HepG2 (cell line): ENCODE data around the gene SPEM2. TPM values are rescaled to one million over a fixed set of nuclear protein-coding genes. Genes with fewer than 3 reads are reported as not detected.

Experiments
- ARNTL ChIP-seq: sonication (generic); formaldehyde crosslinking; IDR thresholded peaks from 2 replicates; pipeline ENCODE4 v1.4.0; 2020; ENCODE audit warnings: mild to moderate bottlenecking, missing genetic modification reagents
- BCL3 ChIP-seq: sonication (generic); formaldehyde crosslinking; IDR thresholded peaks from 2 replicates; pipeline ENCODE4 v1.5.1; 2020; ENCODE audit warnings: mild to moderate bottlenecking, missing genetic modification reagents, moderate library complexity
- CAMTA2 ChIP-seq: sonication (generic); formaldehyde crosslinking; IDR thresholded peaks from 2 replicates; pipeline ENCODE4 v1.4.0; 2020; ENCODE audit warnings: mild to moderate bottlenecking, missing genetic modification reagents, borderline replicate concordance
- ESRRA ChIP-seq: sonication (generic); formaldehyde crosslinking; IDR thresholded peaks from 2 replicates; pipeline ENCODE4 v1.5.1; 2020; ENCODE audit warnings: mild to moderate bottlenecking, low read depth, missing genetic modification reagents
- GPN1 ChIP-seq: sonication (generic); formaldehyde crosslinking; IDR thresholded peaks from 2 replicates; pipeline ENCODE4 v1.5.1; 2020; ENCODE audit warnings: missing genetic modification reagents, borderline replicate concordance
- HOMEZ ChIP-seq: IDR thresholded peaks from 2 replicates; pipeline ENCODE4 v1.6.1; 2016; ENCODE audit warnings: low read depth
- PLSCR1 ChIP-seq: sonication (generic); formaldehyde crosslinking; IDR thresholded peaks from 2 replicates; pipeline ENCODE4 v1.5.0; 2020; ENCODE audit warnings: missing genetic modification reagents, mild to moderate bottlenecking, borderline replicate concordance
- POLR2G ChIP-seq: fragments of 200-400 bp; formaldehyde crosslinking; IDR thresholded peaks from 2 replicates; pipeline ENCODE4 v1.6.1; 2018; ENCODE audit warnings: mild to moderate bottlenecking, low read depth, low read length, moderate library complexity
- XBP1 ChIP-seq: sonication (generic); formaldehyde crosslinking; IDR thresholded peaks from 2 replicates; pipeline ENCODE4 v1.5.0; 2020; ENCODE audit warnings: missing genetic modification reagents
- ZBTB4 ChIP-seq: sonication (generic); formaldehyde crosslinking; IDR thresholded peaks from 2 replicates; pipeline ENCODE4 v1.4.0; 2020; ENCODE audit warnings: missing genetic modification reagents, mild to moderate bottlenecking, borderline replicate concordance
- ZC3H13 ChIP-seq: sonication (generic); formaldehyde crosslinking; IDR thresholded peaks from 2 replicates; pipeline ENCODE4 v1.8.1; 2023; ENCODE audit warnings: mild to moderate bottlenecking, missing genetic modification reagents, moderate library complexity
- ZNF260 ChIP-seq: sonication (generic); formaldehyde crosslinking; IDR thresholded peaks from 2 replicates; pipeline ENCODE4 v1.4.0; 2020; ENCODE audit warnings: missing genetic modification reagents, low read depth, mild to moderate bottlenecking, borderline replicate concordance
- ZNF556 ChIP-seq: sonication (generic); formaldehyde crosslinking; IDR thresholded peaks from 2 replicates; pipeline ENCODE4 v1.4.0; 2020; ENCODE audit warnings: mild to moderate bottlenecking, missing genetic modification reagents, borderline replicate concordance
- ZNF710 ChIP-seq: sonication (generic); formaldehyde crosslinking; IDR thresholded peaks from 2 replicates; pipeline ENCODE4 v1.5.0; 2020; ENCODE audit warnings: mild to moderate bottlenecking, missing genetic modification reagents, borderline replicate concordance
- polyA plus RNA-seq, 8 experiments: library from polyadenylated mRNA; depleted of rRNA in 3 of 8; stranded (reverse) in 7 of 8; unstranded in 1 of 8; fragments of >200 nt; fragmentation: Illumina TruSeq in 4 of 8; extraction: Trizol in 4 of 8; gene quantifications; 2 replicates each; pipeline versions ENCODE4 v1.2.1 to v1.2.3, GENCODE V29; 2011 to 2016; ENCODE audit warnings: low read depth in 4 of 8, missing spikeins in 1 of 8, mixed read lengths in 1 of 8; ENCODE audit not compliant: insufficient read depth in 1 of 8
- total RNA-seq, 5 experiments: library from RNA; depleted of rRNA; stranded (reverse); fragments of >200 nt; fragmentation: Illumina TruSeq; extraction: Trizol; gene quantifications; 2 replicates each; pipeline ENCODE4 v1.2.3, GENCODE V29; 2016; ENCODE audit warnings: low read depth in 1 of 5

Gene SPEM2
- total and polyA plus RNA-seq, 2 of the 13 experiments (the other 11 are each of a cell fraction or from before 2014, with no cell fraction given), result not detected

- TF ChIP-seq CAMTA2 (CRISPR knock-in tag) (no peak), ZBTB4 (no peak), POLR2G (peak; percentile 77), HOMEZ (CRISPR knock-in tag) (no peak), ZNF556 (no peak), PLSCR1 (CRISPR knock-in tag) (no peak), ZNF710 (CRISPR knock-in tag) (no peak), ESRRA (CRISPR knock-in tag) (no peak), BCL3 (CRISPR knock-in tag) (0 out of 2 replicates have a peak, but pooled peaks have one; percentile 21), ARNTL (CRISPR knock-in tag) (no peak), ZNF260 (no peak), ZC3H13 (no peak), XBP1 (no peak), GPN1 (CRISPR knock-in tag) (no peak)
Measured at GRCh38 chr17:7380855-7381683, 44.3 kb upstream of the SPEM2 start, which contains the start of gene TNK1 (continued).
